Effector memory CD8-positive, alpha-beta T cell (primary cell): ENCODE measurements around the gene SF3A1.

ENCODE experiments used
- ATAC-seq: fragments of 150-1000 bp; cut with Tn5 transposase; replicated peaks from 2 replicates; pipeline ENCODE4 v1.10.0; 2021; ENCODE audit warnings: mild to moderate bottlenecking, moderate library complexity
- DNase-seq, 3 experiments: peaks; one replicate each; pipeline ENCODE4 v3.0.0; 2021
- H3K27ac Mint-ChIP-seq, 2 donors: one replicate each; pipeline ENCODE4 v1.8.0; 2022; ENCODE audit warnings: mild to moderate bottlenecking in 2 of 2, mixed read lengths in 2 of 2, moderate library complexity in 2 of 2
- H3K27me3 Mint-ChIP-seq, 2 donors: one replicate each; pipeline ENCODE4 v1.8.0; 2022; ENCODE audit warnings: mixed read lengths in 2 of 2
- H3K36me3 Mint-ChIP-seq: one replicate; pipeline ENCODE4 v1.8.0; 2022; ENCODE audit warnings: mild to moderate bottlenecking, moderate library complexity, mixed read lengths; ENCODE audit not compliant: insufficient read depth
- H3K4me1 Mint-ChIP-seq, 2 donors: one replicate each; pipeline ENCODE4 v1.8.0; 2022; ENCODE audit warnings: low read depth in 2 of 2, mixed read lengths in 2 of 2
- H3K4me3 Mint-ChIP-seq, 2 donors: one replicate each; pipeline ENCODE4 v1.8.0; 2022; ENCODE audit warnings: mild to moderate bottlenecking in 2 of 2, mixed read lengths in 2 of 2, moderate library complexity in 2 of 2
- H3K9me3 Mint-ChIP-seq, 2 donors: one replicate each; pipeline ENCODE4 v1.8.0; 2022; ENCODE audit warnings: mixed read lengths in 2 of 2

Gene SF3A1

DNA sequence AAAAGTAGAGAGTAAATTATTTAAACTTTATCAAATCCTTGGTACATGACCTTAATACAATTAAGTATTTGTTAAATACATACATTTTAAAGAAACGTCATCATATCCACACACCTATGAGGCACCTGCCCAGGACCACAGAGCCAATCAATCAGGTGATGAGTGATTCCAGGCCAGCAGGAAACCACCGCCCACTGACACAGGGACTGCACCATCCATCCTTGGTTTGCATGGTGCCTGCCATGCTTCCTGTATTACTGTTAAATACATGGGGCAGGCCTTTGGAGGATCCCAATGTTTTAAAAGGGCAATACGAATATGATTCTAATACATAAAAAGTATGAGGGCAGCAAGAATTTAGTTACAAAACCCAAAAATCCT, 23.0 kb downstream of the SF3A1 start:
- no peaks in the 10 kb centered on the region for H3K4me1 Mint-ChIP-seq
- peak overlapping the region in 1 of 2 donors; percentile 17 for H3K27ac Mint-ChIP-seq
- no peaks in the 10 kb centered on the region for H3K9me3 Mint-ChIP-seq
- DNase-seq (no peak), ATAC-seq (no peak)
- no peaks in the 10 kb centered on the region for H3K27me3 Mint-ChIP-seq
- H3K36me3 Mint-ChIP-seq: peaks cover 79% of the 10 kb centered on the region
- no peak overlapping the region for H3K4me3 Mint-ChIP-seq

DNA sequence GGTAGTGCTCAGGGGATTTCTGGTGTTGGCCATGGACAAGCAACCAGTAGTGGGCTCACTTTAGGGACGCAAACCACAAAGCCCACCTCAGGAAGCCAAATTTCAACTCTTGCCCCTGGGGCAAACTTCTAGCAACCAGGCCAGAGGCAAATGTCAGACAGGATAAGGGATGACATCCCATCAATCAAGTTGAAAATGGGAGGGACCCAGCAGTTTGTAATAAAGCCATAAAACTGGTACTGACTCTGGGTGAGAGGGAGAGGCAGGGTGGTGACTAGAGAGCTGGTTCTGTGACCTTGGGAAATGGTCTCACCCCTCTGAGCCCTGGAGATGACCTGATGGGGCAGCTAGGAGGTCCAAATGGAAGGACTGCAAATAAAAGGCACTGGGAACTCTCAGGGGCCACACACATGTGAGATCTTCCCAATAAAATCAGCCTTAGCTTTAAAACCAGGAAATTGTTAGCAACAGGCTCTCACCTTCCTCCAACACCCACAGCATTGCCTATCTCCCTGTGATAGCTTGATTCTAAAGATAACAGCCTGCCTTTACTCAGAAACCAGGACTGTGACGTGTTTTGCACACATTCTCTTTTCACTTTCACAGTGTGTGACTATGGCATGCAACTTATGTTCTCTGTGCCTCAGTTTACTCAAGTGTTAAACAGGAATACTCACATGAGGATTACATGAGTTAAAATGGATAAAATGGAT, 23.5 kb downstream of the SF3A1 start:
- H3K27me3 Mint-ChIP-seq: no peaks in the 10 kb centered on the region
- no peaks in the 10 kb centered on the region for H3K4me1 Mint-ChIP-seq
- H3K27ac Mint-ChIP-seq: peak overlapping the region; percentile 17 to 38
- H3K9me3 Mint-ChIP-seq: no peaks in the 10 kb centered on the region
- no peak for DNase-seq
- ATAC-seq: no peak
- H3K36me3 Mint-ChIP-seq: peaks cover 73% of the 10 kb centered on the region
- H3K4me3 Mint-ChIP-seq: no peak overlapping the region

DNA sequence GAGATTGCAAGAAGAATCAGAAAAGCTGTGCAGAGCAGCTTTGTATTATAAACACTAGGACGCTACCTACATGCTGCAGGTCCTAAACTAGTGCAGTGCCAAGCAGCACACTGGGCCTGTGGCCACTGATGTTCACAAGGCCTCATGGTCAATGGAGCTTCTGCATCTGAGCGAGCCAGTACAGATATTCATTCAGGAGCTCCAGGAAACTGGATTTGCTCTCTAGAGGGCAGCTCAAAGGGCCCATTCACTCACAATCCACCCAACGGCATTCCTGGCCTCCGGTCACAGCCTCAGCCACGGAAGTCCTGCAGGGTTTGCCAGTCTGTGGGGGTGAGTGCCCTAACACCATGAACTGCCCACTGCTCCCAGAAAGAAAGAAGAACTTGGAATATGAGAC, 24.1 kb downstream of the SF3A1 start:
- peak overlapping the region in 1 of 2 donors; percentile 38 for H3K27ac Mint-ChIP-seq
- H3K4me1 Mint-ChIP-seq: peaks cover 3 to 5% of the 10 kb centered on the region in 2 donors
- no peak overlapping the region for H3K4me3 Mint-ChIP-seq
- DNase-seq: no peak
- peaks cover 67% of the 10 kb centered on the region for H3K36me3 Mint-ChIP-seq
- no peaks in the 10 kb centered on the region for H3K27me3 Mint-ChIP-seq
- no peak for ATAC-seq
- H3K9me3 Mint-ChIP-seq: no peaks in the 10 kb centered on the region

DNA sequence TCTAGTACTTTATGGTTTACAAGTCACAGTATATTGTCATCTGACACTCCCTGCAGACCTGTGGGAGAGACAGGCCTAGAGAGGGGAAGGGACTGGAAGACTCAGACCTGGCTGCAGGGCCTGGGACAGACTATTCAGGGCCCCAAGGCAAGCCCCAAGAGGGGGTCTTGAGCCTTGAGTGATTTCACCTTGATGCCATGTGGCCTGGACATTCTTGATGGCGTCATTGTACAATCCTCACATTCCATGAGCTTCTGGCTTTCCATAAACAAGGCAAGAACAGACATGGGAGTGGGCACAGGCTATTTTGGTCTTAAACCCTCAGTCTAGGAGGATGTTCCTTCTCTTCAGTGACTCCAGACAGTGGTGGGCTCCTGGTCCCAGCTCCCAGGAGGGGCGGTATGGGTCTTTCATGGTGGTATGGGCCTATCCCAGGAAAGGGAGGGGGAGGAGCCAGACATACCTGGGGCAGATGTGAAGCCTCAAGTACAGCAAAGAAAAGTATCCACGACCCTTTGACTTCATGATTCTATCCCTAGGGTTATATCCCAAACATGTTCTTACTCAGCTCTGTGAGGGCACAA, 28.1 kb downstream of the SF3A1 start:
- ATAC-seq: no peak
- H3K4me3 Mint-ChIP-seq: no peak overlapping the region
- peak overlapping the region in 1 of 2 donors; percentile 90 for H3K27ac Mint-ChIP-seq

DNA sequence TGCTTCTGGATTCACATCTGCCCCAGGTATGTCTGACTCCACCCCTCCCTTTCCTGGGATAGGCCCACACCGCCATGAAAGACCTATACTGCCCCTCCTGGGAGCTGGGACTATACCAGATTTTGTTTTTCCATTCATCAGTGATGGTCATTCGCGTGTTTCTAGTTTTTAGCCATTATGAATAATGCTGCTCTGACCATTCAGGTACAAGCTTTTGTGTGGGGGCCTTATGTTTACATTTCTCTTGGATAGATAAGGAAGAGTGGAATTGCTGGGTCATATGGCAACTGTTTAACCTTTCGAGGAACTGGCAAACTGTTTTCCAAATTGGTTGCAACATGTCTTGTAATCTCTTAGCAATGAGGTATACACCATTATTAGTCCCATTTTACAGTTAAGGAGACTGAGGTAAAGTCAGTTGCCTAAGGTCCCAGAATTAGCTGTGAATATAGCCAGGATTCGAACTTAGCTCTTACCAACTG, 28.8 kb downstream of the SF3A1 start:
- Mint-ChIP-seq H3K36me3 (peaks cover 33% of the 10 kb centered on the region), H3K9me3 (no peaks in the 10 kb centered on the region), H3K4me3 (peak overlapping the region; percentile 91 to 97), H3K4me1 (peaks cover 38 to 44% of the 10 kb centered on the region in 2 donors), H3K27ac (peak overlapping the region; percentile 79 to 90), H3K27me3 (no peaks in the 10 kb centered on the region)
- DNase-seq (no peak), ATAC-seq (no peak)

More for the DNA sequence above, 28.1 kb downstream of the SF3A1 start:
- peaks cover 32 to 38% of the 10 kb centered on the region in 2 donors for H3K4me1 Mint-ChIP-seq
- no peak for DNase-seq
- H3K9me3 Mint-ChIP-seq: no peaks in the 10 kb centered on the region
- H3K27me3 Mint-ChIP-seq: no peaks in the 10 kb centered on the region
- peaks cover 36% of the 10 kb centered on the region for H3K36me3 Mint-ChIP-seq

DNA sequence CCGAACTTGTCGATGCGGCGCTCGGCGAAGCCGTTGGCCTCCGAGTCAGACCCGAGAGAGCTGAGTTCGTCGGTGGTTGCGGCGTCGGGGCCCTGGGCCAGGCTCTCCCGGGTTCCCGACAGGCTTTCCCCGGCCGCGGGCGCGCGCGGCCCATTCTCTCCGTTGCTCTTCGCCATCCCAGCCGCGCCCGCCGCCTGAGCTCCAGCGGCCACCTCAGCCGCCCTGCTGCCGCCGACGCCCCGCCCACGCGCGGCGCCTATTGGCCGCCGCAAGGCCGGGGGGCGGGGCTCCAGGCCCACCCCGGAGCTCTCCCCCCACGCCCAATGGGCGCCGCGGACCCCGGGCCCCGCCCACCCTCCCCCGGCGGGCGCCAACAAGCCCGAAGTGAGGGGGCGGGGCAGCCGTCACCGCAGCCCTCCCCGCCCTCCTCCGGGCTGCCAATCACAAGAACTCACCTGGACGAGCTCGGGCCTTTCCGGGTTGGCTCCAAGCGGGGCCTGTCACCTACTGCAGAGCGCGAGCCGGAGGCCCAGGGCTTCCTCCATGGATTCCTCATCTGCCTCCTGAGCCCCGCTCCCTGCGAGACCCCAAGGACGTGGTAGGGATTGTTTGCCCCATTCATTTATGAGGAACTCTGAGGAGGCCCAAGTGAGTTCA, 29.9 kb downstream of the SF3A1 start, which contains the start of gene TBC1D10A:
Gene TBC1D10A (minus strand): TSS at position 236 of the 657 bp plus-strand sequence. CDS start 60 bp downstream, at position 176.
- DNase-seq: peak; percentile 83 to 87 (median 86)
- ATAC-seq: peak; percentile 84
- H3K27ac Mint-ChIP-seq: peak within 1 kb of the TSS; percentile 90 to 91
- peaks cover 29% of the 10 kb centered on the region for H3K36me3 Mint-ChIP-seq
- H3K9me3 Mint-ChIP-seq: no peaks in the 10 kb centered on the region
- no peaks in the 10 kb centered on the region for H3K27me3 Mint-ChIP-seq
- peak within 1 kb of the TSS; percentile 91 to 97 for H3K4me3 Mint-ChIP-seq
- peaks cover 43 to 50% of the 10 kb centered on the region in 2 donors for H3K4me1 Mint-ChIP-seq

DNA sequence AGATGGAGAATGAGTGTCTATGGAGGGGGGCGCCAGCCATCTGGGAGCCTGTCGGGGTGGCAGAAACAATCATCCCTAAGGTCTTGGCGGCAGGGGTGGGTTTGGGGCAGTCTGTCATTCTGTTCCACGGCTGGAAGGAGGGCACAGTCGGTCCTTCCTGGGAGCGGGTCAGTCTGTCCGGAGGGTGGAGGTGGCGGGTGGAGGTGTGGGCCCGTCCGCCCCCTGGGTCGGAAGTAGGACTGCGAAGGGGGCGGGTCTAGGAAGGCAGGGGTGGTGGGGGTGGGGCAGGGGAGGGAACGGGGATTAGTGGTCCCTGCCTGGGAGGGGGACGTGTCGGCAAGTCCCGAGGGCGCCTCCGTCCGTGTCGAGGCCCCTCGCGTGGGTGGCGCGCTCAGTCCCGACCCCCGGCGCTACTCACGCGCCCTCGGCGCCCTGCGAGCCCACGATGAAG, 30.4 kb downstream of the SF3A1 start:
- peak overlapping the region; percentile 81 to 91 for H3K27ac Mint-ChIP-seq
- peaks cover 24% of the 10 kb centered on the region for H3K36me3 Mint-ChIP-seq
- H3K9me3 Mint-ChIP-seq: no peaks in the 10 kb centered on the region
- H3K27me3 Mint-ChIP-seq: no peaks in the 10 kb centered on the region
- peaks cover 48 to 54% of the 10 kb centered on the region in 2 donors for H3K4me1 Mint-ChIP-seq
- ATAC-seq (peak; percentile 6), DNase-seq (no peak)
- H3K4me3 Mint-ChIP-seq: peak overlapping the region; percentile 91 to 97

DNA sequence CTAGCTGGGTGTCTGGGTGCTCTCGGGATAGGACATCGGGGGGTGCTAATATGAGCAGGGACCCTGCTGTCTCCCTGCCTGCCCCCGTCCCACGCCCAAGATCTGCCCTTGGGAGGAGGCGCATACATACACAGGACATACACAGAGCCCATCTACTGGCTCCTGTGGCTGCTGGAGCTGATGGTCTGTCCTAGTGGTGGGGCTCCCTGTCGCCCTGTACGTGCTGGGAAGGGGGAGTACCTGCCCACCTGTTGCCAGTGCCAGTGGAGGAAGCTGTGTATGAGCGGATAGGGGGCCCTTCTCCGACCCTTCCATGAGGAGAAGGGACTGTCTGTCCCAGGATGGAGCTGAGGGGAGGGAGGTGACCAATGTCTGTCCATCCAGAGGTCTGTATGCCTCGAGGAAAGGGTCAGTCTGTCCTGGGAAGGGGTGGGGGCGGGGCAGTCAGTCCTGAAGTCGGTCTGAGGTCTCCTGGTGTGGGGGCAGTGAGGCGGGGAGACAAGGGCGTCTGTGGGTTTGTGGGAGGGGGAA, 30.9 kb downstream of the SF3A1 start:
- peaks cover 20% of the 10 kb centered on the region for H3K36me3 Mint-ChIP-seq
- H3K4me3 Mint-ChIP-seq: peak overlapping the region; percentile 91 to 97
- H3K27ac Mint-ChIP-seq: peak overlapping the region; percentile 81 to 91
- no peaks in the 10 kb centered on the region for H3K27me3 Mint-ChIP-seq
- H3K4me1 Mint-ChIP-seq: peaks cover 53 to 59% of the 10 kb centered on the region in 2 donors
- DNase-seq: no peak
- no peak for ATAC-seq
- no peaks in the 10 kb centered on the region for H3K9me3 Mint-ChIP-seq

DNA sequence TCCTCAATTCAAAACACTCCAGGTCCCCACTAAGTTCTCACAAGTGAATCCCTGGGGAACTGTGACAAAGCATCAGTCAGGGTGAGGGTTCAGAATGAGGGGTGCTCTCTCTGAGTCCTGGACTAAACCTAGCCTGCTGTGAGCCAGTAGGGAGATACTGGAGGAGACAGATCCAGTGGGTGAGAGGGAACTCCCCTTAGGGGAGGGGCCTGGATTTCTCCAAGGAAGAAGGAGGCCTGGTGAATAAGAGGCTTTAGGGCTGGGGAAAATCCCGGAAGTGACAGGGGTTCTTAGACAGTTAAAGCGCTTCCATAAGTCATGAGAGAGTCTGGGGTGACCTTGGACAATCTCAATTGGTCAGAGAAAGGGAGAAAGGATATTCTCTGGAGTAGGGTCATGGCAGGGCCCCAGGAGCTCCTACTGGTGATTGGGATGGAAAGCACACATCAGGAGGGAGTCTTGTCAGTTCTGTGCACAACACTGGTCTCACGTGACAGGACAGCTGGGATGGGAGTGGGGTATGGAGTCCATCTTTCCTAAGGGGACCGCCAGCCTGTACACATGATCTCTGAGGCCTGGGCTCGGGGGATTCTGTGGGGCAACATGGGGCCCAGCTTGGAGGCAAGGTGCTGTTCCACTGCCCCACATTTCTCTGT, 31.5 kb downstream of the SF3A1 start:
- Mint-ChIP-seq H3K4me1 (peaks cover 56 to 65% of the 10 kb centered on the region in 2 donors), H3K9me3 (no peaks in the 10 kb centered on the region), H3K27me3 (no peaks in the 10 kb centered on the region), H3K4me3 (peak overlapping the region; percentile 91 to 97), H3K27ac (peak overlapping the region; percentile 81 to 91), H3K36me3 (peaks cover 17% of the 10 kb centered on the region)
- ATAC-seq: no peak
- DNase-seq: no peak

DNA sequence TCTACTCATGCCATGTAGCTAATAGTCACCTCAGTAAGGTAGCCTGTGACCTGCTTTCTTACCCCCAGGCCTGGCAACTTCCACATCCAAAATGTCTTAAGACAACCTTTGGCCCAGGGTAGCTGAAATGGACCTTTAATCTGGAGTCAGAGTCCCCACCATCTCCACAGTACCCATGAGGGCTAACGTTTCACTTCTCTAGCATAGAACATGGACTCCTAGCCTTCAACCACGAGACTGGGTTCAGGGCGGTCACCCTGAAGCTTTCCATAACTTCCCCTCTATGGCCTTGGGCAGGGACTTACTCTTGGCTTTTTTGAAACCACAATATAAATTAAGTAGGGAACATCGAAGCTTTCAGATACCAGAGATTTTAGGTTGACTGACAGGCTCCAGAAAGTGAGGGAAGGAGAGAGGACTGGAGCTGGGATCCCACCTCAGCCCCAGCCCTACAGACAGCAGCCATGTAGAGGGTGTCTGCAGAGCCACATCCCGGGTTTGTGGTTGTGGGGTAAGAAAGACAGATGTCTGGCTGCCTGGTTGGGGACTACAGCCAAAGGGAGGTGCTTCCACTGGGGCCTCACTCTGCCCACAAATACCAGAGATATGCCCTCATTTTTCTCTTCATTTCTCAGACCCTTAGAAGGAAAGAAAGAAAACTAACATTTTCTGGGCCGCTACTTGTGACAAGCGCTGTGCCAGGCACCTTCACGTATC, 32.5 kb downstream of the SF3A1 start:
- Mint-ChIP-seq H3K27ac (peak overlapping the region; percentile 65 to 91), H3K36me3 (peaks cover 22% of the 10 kb centered on the region), H3K27me3 (no peaks in the 10 kb centered on the region), H3K9me3 (no peaks in the 10 kb centered on the region), H3K4me3 (peak overlapping the region; percentile 91 to 97), H3K4me1 (peaks cover 67 to 75% of the 10 kb centered on the region in 2 donors)
- DNase-seq: peak; percentile 20 to 37 (median 35)
- peak; percentile 48 for ATAC-seq

DNA sequence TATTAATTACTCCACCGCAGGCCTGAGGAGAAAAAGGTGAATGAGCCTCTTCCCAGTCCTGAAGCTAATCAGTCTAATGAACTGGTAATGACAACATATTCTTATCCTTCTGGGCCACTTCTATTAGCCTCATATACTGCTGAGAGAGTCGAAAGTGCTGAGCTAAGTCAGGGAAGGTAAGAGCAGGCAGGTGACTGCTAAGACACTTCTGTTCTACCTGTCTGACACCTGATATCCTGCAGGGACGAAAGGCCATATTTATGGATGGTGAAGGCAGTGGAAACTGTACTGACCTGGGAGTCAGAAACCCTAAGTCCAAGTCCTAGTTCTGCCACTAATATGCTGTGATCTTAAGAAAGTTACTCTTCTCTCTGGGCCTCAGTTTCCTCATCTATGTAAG, 33.4 kb downstream of the SF3A1 start:
- Mint-ChIP-seq H3K36me3 (peaks cover 22% of the 10 kb centered on the region), H3K27ac (peak overlapping the region in 1 of 2 donors; percentile 44)

DNA sequence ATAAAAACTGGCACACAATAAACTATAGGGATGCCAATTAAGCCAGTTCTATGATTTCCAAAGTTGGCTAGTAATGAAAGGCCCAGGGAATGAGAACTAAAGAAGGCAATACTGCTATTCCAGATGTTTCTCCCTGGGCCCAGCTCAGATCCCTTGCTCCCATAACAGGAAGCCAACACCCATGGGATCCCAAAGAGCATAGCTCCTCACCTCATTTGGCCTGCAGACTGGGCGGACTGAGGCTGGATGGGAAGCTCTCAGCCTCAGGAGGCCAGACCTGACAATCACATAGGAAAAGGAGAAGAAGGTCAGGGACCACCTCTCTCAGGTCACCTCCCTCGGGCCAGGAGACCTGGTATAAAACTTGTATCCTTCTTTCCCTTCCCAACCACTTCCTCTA, 35.2 kb downstream of the SF3A1 start:
- Mint-ChIP-seq H3K4me3 (peak overlapping the region; percentile 3 to 21), H3K27ac (peak overlapping the region in 1 of 2 donors; percentile 87), H3K27me3 (no peaks in the 10 kb centered on the region), H3K36me3 (peaks cover 19% of the 10 kb centered on the region), H3K4me1 (peaks cover 81 to 88% of the 10 kb centered on the region in 2 donors), H3K9me3 (no peaks in the 10 kb centered on the region)
- ATAC-seq: no peak
- no peak for DNase-seq

More for the DNA sequence above, 33.4 kb downstream of the SF3A1 start:
- Mint-ChIP-seq H3K4me1 (peaks cover 76 to 85% of the 10 kb centered on the region in 2 donors), H3K4me3 (peak overlapping the region; percentile 91 to 97), H3K9me3 (no peaks in the 10 kb centered on the region), H3K27me3 (no peaks in the 10 kb centered on the region)
- no peak for DNase-seq
- no peak for ATAC-seq
